GM10266 (cell line): Measurements from ENCODE around the gene CYB5A.

Experiments
- DNase-seq: peaks from one replicate; pipeline ENCODE4 v3.0.0; 2012; ENCODE audit errors: extremely low spot score
- TF ChIP-seq, protein P1 (sequence below): IDR thresholded peaks from 2 replicates; pipeline ENCODE4 v1.5.1; 2012; ENCODE audit warnings: mild to moderate bottlenecking, low read depth; ENCODE audit not compliant: control insufficient read depth, insufficient read depth; ENCODE audit errors: missing control alignments

CYB5A gene

DNA sequence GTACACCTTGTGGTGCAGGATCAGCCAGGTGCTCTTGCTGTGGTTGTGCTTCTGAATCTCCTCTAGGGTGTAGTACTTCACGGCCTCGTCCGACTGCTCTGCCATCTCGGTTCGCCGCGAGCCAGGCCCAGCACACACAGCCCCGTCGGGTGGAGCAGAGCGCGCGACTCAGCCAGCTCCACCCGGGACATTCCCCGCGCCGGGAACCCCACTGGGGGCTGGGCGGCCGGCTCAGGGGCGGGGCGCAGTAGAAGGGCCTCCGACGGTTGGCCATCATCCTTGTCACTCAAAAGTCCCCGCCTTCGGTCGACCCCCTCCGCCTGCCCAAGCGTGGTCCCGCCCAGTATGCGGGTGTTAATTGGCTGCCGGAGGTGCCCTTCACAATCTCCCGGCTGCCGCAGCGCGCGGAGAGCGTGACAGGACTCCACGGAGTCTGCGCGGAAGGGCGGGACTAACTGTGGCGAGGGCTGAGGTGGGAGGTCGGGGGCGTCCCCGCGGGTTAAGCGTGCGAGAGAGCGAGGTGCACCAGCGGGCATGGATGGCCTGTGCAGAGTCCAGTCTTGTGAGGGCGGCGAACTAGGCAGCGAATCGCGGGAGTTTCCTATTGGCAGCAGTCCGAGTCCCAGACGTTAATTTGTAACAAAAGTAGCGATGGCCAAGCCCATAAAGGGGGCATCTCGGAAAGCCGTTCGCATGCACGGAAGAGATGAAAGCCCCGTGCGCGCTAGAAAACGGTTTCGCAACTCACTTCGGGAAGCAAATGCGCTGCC, at the start of gene CYB5A:
CYB5A (minus strand) TSS at position 193 of the 770 bp plus-strand sequence; CDS start at position 105, 88 bp downstream.
- DNase-seq: peak; percentile 99
- TF ChIP-seq, protein P1, sequence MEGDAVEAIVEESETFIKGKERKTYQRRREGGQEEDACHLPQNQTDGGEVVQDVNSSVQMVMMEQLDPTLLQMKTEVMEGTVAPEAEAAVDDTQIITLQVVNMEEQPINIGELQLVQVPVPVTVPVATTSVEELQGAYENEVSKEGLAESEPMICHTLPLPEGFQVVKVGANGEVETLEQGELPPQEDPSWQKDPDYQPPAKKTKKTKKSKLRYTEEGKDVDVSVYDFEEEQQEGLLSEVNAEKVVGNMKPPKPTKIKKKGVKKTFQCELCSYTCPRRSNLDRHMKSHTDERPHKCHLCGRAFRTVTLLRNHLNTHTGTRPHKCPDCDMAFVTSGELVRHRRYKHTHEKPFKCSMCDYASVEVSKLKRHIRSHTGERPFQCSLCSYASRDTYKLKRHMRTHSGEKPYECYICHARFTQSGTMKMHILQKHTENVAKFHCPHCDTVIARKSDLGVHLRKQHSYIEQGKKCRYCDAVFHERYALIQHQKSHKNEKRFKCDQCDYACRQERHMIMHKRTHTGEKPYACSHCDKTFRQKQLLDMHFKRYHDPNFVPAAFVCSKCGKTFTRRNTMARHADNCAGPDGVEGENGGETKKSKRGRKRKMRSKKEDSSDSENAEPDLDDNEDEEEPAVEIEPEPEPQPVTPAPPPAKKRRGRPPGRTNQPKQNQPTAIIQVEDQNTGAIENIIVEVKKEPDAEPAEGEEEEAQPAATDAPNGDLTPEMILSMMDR: no peak

- TF ChIP-seq, protein P1: no peak
- DNase-seq: no peak
Measured at GRCh38 chr18:74337912-74338309, 46.1 kb upstream of the CYB5A start.

GRCh38 chr18:74337155-74337911, 45.6 kb upstream of the CYB5A start:
- no peak for DNase-seq
- TF ChIP-seq, protein P1: no peak

GRCh38 chr18:74336656-74337055, 44.9 kb upstream of the CYB5A start:
- no peak for DNase-seq
- TF ChIP-seq, protein P1: no peak

GRCh38 chr18:74334242-74334893, 42.6 kb upstream of the CYB5A start:
- DNase-seq: no peak
- TF ChIP-seq, protein P1: no peak

GRCh38 chr18:74333091-74333490, 41.3 kb upstream of the CYB5A start:
- no peak for DNase-seq
- TF ChIP-seq, protein P1: no peak
